ENCODE measurements around the gene SNRPA. TPM values are rescaled to one million over a fixed set of nuclear protein-coding genes. Genes with fewer than 3 reads are reported as not detected.
"Not testable (repeated sequence)": the region's sequence is repeated elsewhere in the genome, so short reads cannot be mapped to it uniquely, and the experiment has no call there.

Gene SNRPA
- total and polyA plus RNA-seq, 2 experiments from 2014 or later = 145 to 230 TPM

GRCh38 chr19:40781140-40781539 is 30.1 kb downstream of the SNRPA start:
- no peak overlapping the region for H3K27ac ChIP-seq
- no peak overlapping the region for H3K4me3 ChIP-seq
- no peaks in the 10 kb centered on the region for H3K9me3 ChIP-seq (ENCODE audit: low read depth)
- DNase-seq (ENCODE audit: low read depth in 1 of 2, low spot score in 1 of 2) = no peak
- H3K27me3 ChIP-seq = no peaks in the 10 kb centered on the region
- H3K4me1 ChIP-seq (ENCODE audit: low read depth) = no peaks in the 10 kb centered on the region
- TF ChIP-seq, protein P1, sequence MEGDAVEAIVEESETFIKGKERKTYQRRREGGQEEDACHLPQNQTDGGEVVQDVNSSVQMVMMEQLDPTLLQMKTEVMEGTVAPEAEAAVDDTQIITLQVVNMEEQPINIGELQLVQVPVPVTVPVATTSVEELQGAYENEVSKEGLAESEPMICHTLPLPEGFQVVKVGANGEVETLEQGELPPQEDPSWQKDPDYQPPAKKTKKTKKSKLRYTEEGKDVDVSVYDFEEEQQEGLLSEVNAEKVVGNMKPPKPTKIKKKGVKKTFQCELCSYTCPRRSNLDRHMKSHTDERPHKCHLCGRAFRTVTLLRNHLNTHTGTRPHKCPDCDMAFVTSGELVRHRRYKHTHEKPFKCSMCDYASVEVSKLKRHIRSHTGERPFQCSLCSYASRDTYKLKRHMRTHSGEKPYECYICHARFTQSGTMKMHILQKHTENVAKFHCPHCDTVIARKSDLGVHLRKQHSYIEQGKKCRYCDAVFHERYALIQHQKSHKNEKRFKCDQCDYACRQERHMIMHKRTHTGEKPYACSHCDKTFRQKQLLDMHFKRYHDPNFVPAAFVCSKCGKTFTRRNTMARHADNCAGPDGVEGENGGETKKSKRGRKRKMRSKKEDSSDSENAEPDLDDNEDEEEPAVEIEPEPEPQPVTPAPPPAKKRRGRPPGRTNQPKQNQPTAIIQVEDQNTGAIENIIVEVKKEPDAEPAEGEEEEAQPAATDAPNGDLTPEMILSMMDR (IDR thresholded peaks at IDR 0.05; ENCODE audit: low read depth, low read length) = no peak
- H3K36me3 ChIP-seq = no peaks in the 10 kb centered on the region

DNA sequence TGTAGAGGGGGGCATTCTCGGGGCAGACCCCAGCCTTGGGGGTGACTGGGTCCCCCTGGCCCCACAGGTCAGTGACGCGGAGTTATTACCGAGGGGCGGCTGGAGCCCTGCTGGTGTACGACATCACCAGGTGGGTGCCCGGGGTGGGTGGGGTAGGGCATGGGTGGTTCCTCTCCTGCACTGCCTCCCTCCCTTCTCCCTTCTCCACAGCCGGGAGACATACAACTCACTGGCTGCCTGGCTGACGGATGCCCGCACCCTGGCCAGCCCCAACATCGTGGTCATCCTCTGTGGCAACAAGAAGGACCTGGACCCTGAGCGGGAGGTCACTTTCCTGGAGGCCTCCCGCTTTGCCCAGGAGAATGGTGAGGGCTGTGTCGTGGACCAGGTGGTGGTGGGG is 32.7 kb downstream of the SNRPA start:
- Histone ChIP-seq H3K27me3 (no peaks in the 10 kb centered on the region), H3K9me3 (ENCODE audit: low read depth) (no peaks in the 10 kb centered on the region), H3K27ac (no peak overlapping the region), H3K4me1 (ENCODE audit: low read depth) (no peaks in the 10 kb centered on the region), H3K4me3 (no peak overlapping the region), H3K36me3 (no peaks in the 10 kb centered on the region)
- TF ChIP-seq, protein P1 (IDR thresholded peaks at IDR 0.05; ENCODE audit: low read depth, low read length) = no peak
- no peak for DNase-seq (ENCODE audit: low read depth in 1 of 2, low spot score in 1 of 2)

DNA sequence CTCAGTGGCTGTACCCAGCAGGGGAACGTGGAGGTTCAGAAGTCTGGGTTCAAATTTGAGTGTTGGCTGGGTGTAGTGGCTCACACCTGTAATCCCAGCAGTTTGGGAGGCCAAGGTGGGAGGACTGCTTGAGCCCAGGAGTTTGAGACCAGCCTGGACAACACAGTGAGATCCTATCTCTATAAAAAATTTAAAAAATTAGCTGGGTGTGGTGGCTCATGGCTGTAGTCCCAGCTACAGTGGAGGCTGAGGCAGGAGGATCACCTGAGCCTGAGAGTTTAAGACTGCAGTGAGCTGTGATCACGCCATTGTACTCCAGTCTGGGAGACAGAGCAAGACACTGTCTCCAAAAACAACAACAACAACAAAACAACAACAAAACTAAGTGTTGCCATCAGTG is 33.1 kb downstream of the SNRPA start:
- not testable (repeated sequence) for H3K4me1 ChIP-seq (ENCODE audit: low read depth); H3K27ac ChIP-seq; H3K9me3 ChIP-seq (ENCODE audit: low read depth); H3K4me3 ChIP-seq; H3K27me3 ChIP-seq; DNase-seq (ENCODE audit: low read depth in 1 of 2, low spot score in 1 of 2); H3K36me3 ChIP-seq

DNA sequence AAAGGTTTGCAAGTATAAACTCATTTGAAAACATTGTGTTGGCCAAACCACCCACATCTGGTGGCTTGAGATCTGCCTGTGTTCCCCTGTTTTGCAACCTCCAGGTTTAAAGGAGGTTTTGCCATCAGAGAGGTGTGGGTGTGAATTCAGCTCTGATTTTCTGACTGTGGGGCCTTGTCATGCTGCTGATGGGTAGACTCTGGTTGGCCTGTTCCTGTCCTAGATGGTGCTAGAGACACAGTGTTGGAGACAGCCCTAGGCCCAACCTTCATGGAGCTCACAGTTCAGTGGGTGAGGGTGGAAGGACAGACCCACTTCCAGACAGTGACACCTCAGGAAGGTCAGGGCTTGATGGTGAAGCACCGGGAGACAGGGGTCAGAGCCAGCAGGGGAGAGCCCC is 34.5 kb downstream of the SNRPA start:
- Histone ChIP-seq H3K36me3 (no peaks in the 10 kb centered on the region), H3K27me3 (no peaks in the 10 kb centered on the region), H3K9me3 (ENCODE audit: low read depth) (no peaks in the 10 kb centered on the region), H3K27ac (no peak overlapping the region), H3K4me3 (no peak overlapping the region), H3K4me1 (ENCODE audit: low read depth) (no peaks in the 10 kb centered on the region)
- TF ChIP-seq, protein P1 (IDR thresholded peaks at IDR 0.05; ENCODE audit: low read depth, low read length) = no peak
- no peak for DNase-seq (ENCODE audit: low read depth in 1 of 2, low spot score in 1 of 2)

- no peaks in the 10 kb centered on the region for H3K36me3 ChIP-seq
- H3K4me1 ChIP-seq (ENCODE audit: low read depth) = no peaks in the 10 kb centered on the region
- H3K4me3 ChIP-seq = no peak overlapping the region
- DNase-seq (ENCODE audit: low read depth in 1 of 2, low spot score in 1 of 2) = no peak
- TF ChIP-seq, protein P1 (IDR thresholded peaks at IDR 0.05; ENCODE audit: low read depth, low read length) = no peak
- no peaks in the 10 kb centered on the region for H3K27me3 ChIP-seq
- H3K9me3 ChIP-seq (ENCODE audit: low read depth) = no peaks in the 10 kb centered on the region
- no peak overlapping the region for H3K27ac ChIP-seq
These were observed 35.3 kb downstream of the SNRPA start for GRCh38 chr19:40786060-40787037.

- no peaks in the 10 kb centered on the region for H3K27me3 ChIP-seq
- no peak overlapping the region for H3K27ac ChIP-seq
- no peaks in the 10 kb centered on the region for H3K4me1 ChIP-seq (ENCODE audit: low read depth)
- no peak overlapping the region for H3K4me3 ChIP-seq
- H3K9me3 ChIP-seq (ENCODE audit: low read depth) = no peaks in the 10 kb centered on the region
- TF ChIP-seq, protein P1 (IDR thresholded peaks at IDR 0.05; ENCODE audit: low read depth, low read length) = no peak
- no peaks in the 10 kb centered on the region for H3K36me3 ChIP-seq
- DNase-seq (ENCODE audit: low read depth in 1 of 2, low spot score in 1 of 2) = no peak
These were observed 40.3 kb downstream of the SNRPA start for GRCh38 chr19:40791349-40791748.
